Mucosa of descending colon (tissue), 3 donors: Measurements from ENCODE around the gene TMEM259. TPM values are rescaled to one million over a fixed set of nuclear protein-coding genes. Genes with fewer than 3 reads are reported as not detected.
A peak's percentile ranks its signal among the peaks of the same experiment; 100 is the strongest.

Experiments
- ATAC-seq: fragments of 200-7000 bp; cut with Tn5 transposase; one replicate; pipeline ENCODE4 v1.9.1; 2020; ENCODE audit warnings: mild to moderate bottlenecking, moderate library complexity
- DNase-seq, 3 donors: peaks; one replicate each; pipeline ENCODE4 v3.0.0-alpha.2; 2020
- H3K36me3 ChIP-seq: fragments of 200-600 bp; one replicate; pipeline ENCODE4 v1.8.0; 2021; ENCODE audit warnings: low read depth, mild to moderate bottlenecking
- H3K4me1 ChIP-seq: fragments of 200-600 bp; one replicate; pipeline ENCODE4 v1.8.0; 2021; ENCODE audit warnings: low read depth, mild to moderate bottlenecking
- H3K4me3 ChIP-seq: fragments of 200-600 bp; one replicate; pipeline ENCODE4 v1.8.0; 2021; ENCODE audit warnings: mild to moderate bottlenecking
- H3K9me3 ChIP-seq: fragments of 200-600 bp; one replicate; pipeline ENCODE4 v1.8.0; 2021; ENCODE audit warnings: mild to moderate bottlenecking
- CTCF ChIP-seq: fragments of 200-600 bp; IDR thresholded peaks from one replicate; pipeline ENCODE4 v1.8.0; 2022; ENCODE audit warnings: antibody characterized with exemption, mild to moderate bottlenecking
- intact Hi-C, 2 donors: fragments of 100-400 bp; cut with DNase I in 1 of 2; cut with micrococcal nuclease in 1 of 2; formaldehyde crosslinking; loops; one replicate each; pipeline versions ENCODE4 v1.11.0 to v1.11.1; 2022; cut with DNase I, micrococcal nuclease
- total RNA-seq, 3 donors: library from RNA; stranded (reverse); fragmentation: NEBNext Ultra II Directional in 2 of 3; extraction: Animal tissue kit (Norgen Biotek cat#: 25700) in 2 of 3; gene quantifications; one replicate each; pipeline versions ENCODE4 v1.2.1 to v1.2.4, GENCODE V29; 2021 to 2023
- donor health status: DM: no; HTN: no; CAD: no; lungs with moderate emphysema.
- donor health status: DM: no; HTN: no; CAD: no.
- donor health status: DM: no; HTN: yes; CAD: no.

Gene TMEM259
- total RNA-seq, 3 donors from 2014 or later, result 185 to 199 (median 190) TPM

DNA sequence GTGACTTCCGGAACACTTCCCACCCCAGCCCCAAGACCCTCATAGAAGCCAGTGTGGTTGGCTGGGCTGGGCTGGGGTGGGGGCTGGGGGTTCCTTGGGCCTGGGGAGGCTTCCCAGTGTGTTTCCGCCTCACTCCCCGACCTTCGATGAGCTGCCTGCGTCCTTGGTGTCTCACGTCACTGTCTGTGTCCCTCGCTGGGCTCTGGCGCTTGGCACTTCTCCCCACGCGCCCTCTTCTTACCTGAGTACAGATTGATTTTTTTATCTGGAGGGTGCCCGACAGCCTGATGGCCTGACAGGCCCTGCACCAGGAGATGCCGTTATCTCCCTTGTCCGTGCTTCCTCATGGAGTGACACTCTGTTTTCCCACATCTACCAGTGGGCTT lies 28.3 kb downstream of the TMEM259 start:
- H3K4me1 ChIP-seq, result peaks cover 9% of the 10 kb centered on the region
- H3K36me3 ChIP-seq, result no peaks in the 10 kb centered on the region
- TF ChIP-seq CTCF, result no peak

GRCh38 chr19:991932-992669 lies 28.8 kb downstream of the TMEM259 start:
- intact Hi-C loops, result no loop called here
- TF ChIP-seq CTCF, result no peak

More for the DNA sequence above, 28.3 kb downstream of the TMEM259 start:
- DNase-seq (no peak), ATAC-seq (no peak)
- intact Hi-C loops, result no loop called here
- no peaks in the 10 kb centered on the region for H3K9me3 ChIP-seq
- H3K4me3 ChIP-seq, result no peak overlapping the region

DNA sequence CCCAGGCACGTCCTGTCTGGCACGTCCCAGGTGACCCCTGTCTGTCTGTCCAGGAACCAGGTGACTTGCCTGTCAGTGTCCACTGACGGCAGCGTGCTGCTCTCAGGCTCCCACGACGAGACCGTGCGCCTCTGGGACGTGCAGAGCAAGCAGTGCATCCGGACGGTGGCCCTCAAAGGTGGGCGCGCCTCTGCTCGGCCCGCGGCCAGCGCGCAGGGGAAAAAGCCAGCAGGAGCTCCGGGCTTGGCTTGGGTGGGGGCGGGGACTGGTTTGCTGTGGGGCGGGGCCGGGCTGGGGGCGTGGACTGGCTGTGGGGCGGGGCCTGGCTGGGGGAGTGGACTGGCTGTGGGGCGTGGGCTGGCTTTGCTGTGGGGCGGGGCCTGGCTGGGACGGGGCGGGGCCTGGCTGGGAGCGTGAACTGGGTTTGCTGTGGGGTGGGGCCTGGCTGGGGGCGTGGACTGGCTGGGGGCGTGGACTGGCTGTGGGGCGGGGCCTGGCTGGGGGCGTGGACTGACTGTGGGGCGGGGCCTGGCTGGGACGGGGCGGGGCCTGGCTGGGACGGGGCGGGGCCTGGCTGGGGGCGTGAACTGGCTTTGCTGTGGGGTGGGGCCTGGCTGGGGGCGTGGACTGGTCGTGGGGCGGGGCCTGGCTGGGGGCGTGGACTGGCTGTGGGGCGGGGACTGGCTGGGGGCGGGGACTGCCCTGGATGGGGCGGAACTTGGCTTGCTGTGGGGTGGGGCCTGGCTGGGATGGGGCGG lies 29.6 kb downstream of the TMEM259 start:
- Histone ChIP-seq H3K9me3 (no peaks in the 10 kb centered on the region), H3K36me3 (no peaks in the 10 kb centered on the region), H3K4me3 (no peak overlapping the region), H3K4me1 (peaks cover 7% of the 10 kb centered on the region)
- no peak for TF ChIP-seq CTCF
- DNase-seq (peak; percentile 4 to 76 (median 67)), ATAC-seq (peak; percentile 83)
- intact Hi-C loops, result no loop called here

More at GRCh38 chr19:991932-992669, 28.8 kb downstream of the TMEM259 start:
- ATAC-seq, result no peak
- peaks cover 9% of the 10 kb centered on the region for H3K4me1 ChIP-seq
- no peaks in the 10 kb centered on the region for H3K9me3 ChIP-seq
- no peaks in the 10 kb centered on the region for H3K36me3 ChIP-seq
- peak in 2 of 3 donors; percentile 44 to 57 for DNase-seq
- no peak overlapping the region for H3K4me3 ChIP-seq

GRCh38 chr19:990746-991145 lies 30.2 kb downstream of the TMEM259 start:
- Histone ChIP-seq H3K4me1 (peaks cover 1% of the 10 kb centered on the region), H3K9me3 (no peaks in the 10 kb centered on the region), H3K4me3 (no peak overlapping the region), H3K36me3 (no peaks in the 10 kb centered on the region)
- intact Hi-C loops, result no loop called here
- ATAC-seq, result no peak
- TF ChIP-seq CTCF, result no peak
- peak in 1 of 3 donors; percentile 55 for DNase-seq

GRCh38 chr19:990119-990571 lies 30.8 kb downstream of the TMEM259 start:
- no peak for TF ChIP-seq CTCF
- H3K36me3 ChIP-seq, result no peaks in the 10 kb centered on the region
- peak in 1 of 3 donors; percentile 52 for DNase-seq
- no peak overlapping the region for H3K4me3 ChIP-seq
- no peaks in the 10 kb centered on the region for H3K9me3 ChIP-seq
- ATAC-seq, result no peak
- peaks cover under 1% of the 10 kb centered on the region for H3K4me1 ChIP-seq
- intact Hi-C loops, result no loop called here
